GM12873 (cell line): ENCODE results near the gene SEC62.

Experiments
- CTCF ChIP-seq: IDR thresholded peaks from 2 replicates; pipeline ENCODE4 v1.5.1; 2012; ENCODE audit warnings: low read depth, mild to moderate bottlenecking, moderate library complexity, low read length, control low read depth; ENCODE audit not compliant: insufficient read depth; ENCODE audit errors: missing control alignments

Gene SEC62

GRCh38 chr3:169969174-169970095, 2.8 kb downstream of the SEC62 start:
- TF ChIP-seq CTCF, result no peak

GRCh38 chr3:169970847-169971246, 4.2 kb downstream of the SEC62 start:
- no peak for TF ChIP-seq CTCF

GRCh38 chr3:169971522-169971921, 4.9 kb downstream of the SEC62 start:
- TF ChIP-seq CTCF, result no peak

GRCh38 chr3:169980055-169980454, 13.4 kb downstream of the SEC62 start:
- no peak for TF ChIP-seq CTCF

GRCh38 chr3:169984292-169984691, 17.7 kb downstream of the SEC62 start:
- no peak for TF ChIP-seq CTCF

GRCh38 chr3:169990431-169990830, 23.8 kb downstream of the SEC62 start:
- no peak for TF ChIP-seq CTCF

- TF ChIP-seq CTCF, result no peak
These were observed 25.5 kb downstream of the SEC62 start for GRCh38 chr3:169992156-169992555.
